ENCODE data around the gene KIAA0930. TPM values are rescaled to one million over a fixed set of nuclear protein-coding genes. Genes with fewer than 3 reads are reported as not detected.

Gene KIAA0930
- total RNA-seq, 4 donors from 2014 or later: 18.0 to 51.2 (median 25.1) TPM

- peak overlapping the region in 2 of 4 donors; percentile 63 to 68 for H3K27ac ChIP-seq
- H3K4me1 ChIP-seq: peaks cover 6 to 31% (median 19%) of the 10 kb centered on the region in 4 donors
- H3K27me3 ChIP-seq: no peaks in the 10 kb centered on the region
- TF ChIP-seq POLR2AphosphoS5 (IDR thresholded peaks at IDR 0.05) (no peak), EP300 (IDR thresholded peaks at IDR 0.05; ENCODE audit: low read depth) (no peak), CTCF (IDR thresholded peaks at IDR 0.05) (no peak), POLR2A (IDR thresholded peaks at IDR 0.05) (no peak)
- intact Hi-C loops (cut with DNase I; ENCODE audit: low total_unique reads) (no loop called here), in situ Hi-C loops (cut with MboI; ENCODE audit: low pct_ligation_motif_present in 1 of 4, low pct_unique_long_range_greater_than_20kb in 1 of 4, low sequenced_read_pairs in 3 of 4) (loop anchor here in 1 of 4 donors (10.0 kb wide), 1 partner anchor 75 kb away; the partner anchor contains the start of gene NUP50)
- H3K4me3 ChIP-seq: peak overlapping the region; percentile 54 to 90 (median 67)
- H3K36me3 ChIP-seq: no peaks in the 10 kb centered on the region
- no peak for DNase-seq
- 37% methylated on average over 8 of the region's 8 CpGs; no CpG with 5 or more reads in 1 of the 2 donors for WGBS, 2 donors (ENCODE audit: low coverage in 1 of 2)
- H3K9me3 ChIP-seq: no peaks in the 10 kb centered on the region
Observed at GRCh38 chr22:45239681-45240051, 1.0 kb downstream of the KIAA0930 start.

- in situ Hi-C loops (cut with MboI; ENCODE audit: low pct_ligation_motif_present in 1 of 4, low pct_unique_long_range_greater_than_20kb in 1 of 4, low sequenced_read_pairs in 3 of 4) (no loop called here), intact Hi-C loops (cut with DNase I; ENCODE audit: low total_unique reads) (no loop called here)
- no peaks in the 10 kb centered on the region for H3K9me3 ChIP-seq
- H3K4me1 ChIP-seq: peaks cover 6 to 31% (median 19%) of the 10 kb centered on the region in 4 donors
- peak overlapping the region in 1 of 4 donors; percentile 90 for H3K4me3 ChIP-seq
- H3K36me3 ChIP-seq: no peaks in the 10 kb centered on the region
- TF ChIP-seq CTCF (IDR thresholded peaks at IDR 0.05): no peak
- TF ChIP-seq POLR2A (IDR thresholded peaks at IDR 0.05): no peak
- no peak for TF ChIP-seq POLR2AphosphoS5 (IDR thresholded peaks at IDR 0.05)
- no peak for TF ChIP-seq EP300 (IDR thresholded peaks at IDR 0.05; ENCODE audit: low read depth)
- no peaks in the 10 kb centered on the region for H3K27me3 ChIP-seq
- H3K27ac ChIP-seq: no peak overlapping the region
- DNase-seq: no peak
- WGBS, 2 donors (ENCODE audit: low coverage in 1 of 2): 71 to 100% methylated on average over 1 to 6 of the region's 6 CpGs
Observed at GRCh38 chr22:45238957-45239680, 1.6 kb downstream of the KIAA0930 start.

- no peak overlapping the region for H3K27ac ChIP-seq
- peaks cover 6 to 31% (median 21%) of the 10 kb centered on the region in 4 donors for H3K4me1 ChIP-seq
- H3K9me3 ChIP-seq: no peaks in the 10 kb centered on the region
- intact Hi-C loops (cut with DNase I; ENCODE audit: low total_unique reads): no loop called here
- H3K4me3 ChIP-seq: no peak overlapping the region
- H3K27me3 ChIP-seq: no peaks in the 10 kb centered on the region
- in situ Hi-C loops (cut with MboI; ENCODE audit: low pct_ligation_motif_present in 1 of 4, low pct_unique_long_range_greater_than_20kb in 1 of 4, low sequenced_read_pairs in 3 of 4): no loop called here
- no peak for DNase-seq
- 91 to 92% methylated on average over 6 to 18 of the region's 18 CpGs for WGBS, 2 donors (ENCODE audit: low coverage in 1 of 2)
- H3K36me3 ChIP-seq: no peaks in the 10 kb centered on the region
- no peak for TF ChIP-seq CTCF (IDR thresholded peaks at IDR 0.05)
- no peak for TF ChIP-seq POLR2A (IDR thresholded peaks at IDR 0.05)
- TF ChIP-seq POLR2AphosphoS5 (IDR thresholded peaks at IDR 0.05): no peak
- TF ChIP-seq EP300 (IDR thresholded peaks at IDR 0.05; ENCODE audit: low read depth): no peak
Observed at GRCh38 chr22:45238076-45238956, 2.4 kb downstream of the KIAA0930 start.
